Activated CD8-positive, alpha-beta memory T cell treated with anti-CD3 and anti-CD28 coated beads, Interleukin-2, amount 50 U/mL, for 1 hour (primary cell): ENCODE data around the gene TNS4.

Experiments used
- DNase-seq: peaks from one replicate; pipeline ENCODE4 v3.0.0-alpha.2; 2020; ENCODE audit errors: extremely low read depth

TNS4 gene

DNA sequence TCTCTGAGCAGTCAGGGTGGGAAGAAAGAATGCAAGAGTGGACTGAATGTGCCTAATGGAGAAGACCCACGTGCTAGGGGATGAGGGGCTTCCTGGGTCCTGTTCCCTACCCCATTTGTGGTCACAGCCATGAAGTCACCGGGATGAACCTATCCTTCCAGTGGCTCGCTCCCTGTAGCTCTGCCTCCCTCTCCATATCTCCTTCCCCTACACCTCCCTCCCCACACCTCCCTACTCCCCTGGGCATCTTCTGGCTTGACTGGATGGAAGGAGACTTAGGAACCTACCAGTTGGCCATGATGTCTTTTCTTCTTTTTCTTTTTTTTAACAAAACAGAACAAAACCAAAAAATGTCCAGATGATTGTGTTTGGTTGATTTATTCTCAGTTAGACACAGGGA is 44.1 kb downstream of the TNS4 start:
- DNase-seq = no peak

DNA sequence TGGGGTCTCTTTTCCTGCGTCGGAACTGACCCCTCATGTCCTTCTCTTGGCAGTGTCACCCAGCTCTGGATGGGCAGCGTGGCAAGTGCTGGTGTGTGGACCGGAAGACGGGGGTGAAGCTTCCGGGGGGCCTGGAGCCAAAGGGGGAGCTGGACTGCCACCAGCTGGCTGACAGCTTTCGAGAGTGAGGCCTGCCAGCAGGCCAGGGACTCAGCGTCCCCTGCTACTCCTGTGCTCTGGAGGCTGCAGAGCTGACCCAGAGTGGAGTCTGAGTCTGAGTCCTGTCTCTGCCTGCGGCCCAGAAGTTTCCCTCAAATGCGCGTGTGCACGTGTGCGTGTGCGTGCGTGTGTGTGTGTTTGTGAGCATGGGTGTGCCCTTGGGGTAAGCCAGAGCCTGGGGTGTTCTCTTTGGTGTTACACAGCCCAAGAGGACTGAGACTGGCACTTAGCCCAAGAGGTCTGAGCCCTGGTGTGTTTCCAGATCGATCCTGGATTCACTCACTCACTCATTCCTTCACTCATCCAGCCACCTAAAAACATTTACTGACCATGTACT is 44.9 kb downstream of the TNS4 start:
- DNase-seq = no peak

DNA sequence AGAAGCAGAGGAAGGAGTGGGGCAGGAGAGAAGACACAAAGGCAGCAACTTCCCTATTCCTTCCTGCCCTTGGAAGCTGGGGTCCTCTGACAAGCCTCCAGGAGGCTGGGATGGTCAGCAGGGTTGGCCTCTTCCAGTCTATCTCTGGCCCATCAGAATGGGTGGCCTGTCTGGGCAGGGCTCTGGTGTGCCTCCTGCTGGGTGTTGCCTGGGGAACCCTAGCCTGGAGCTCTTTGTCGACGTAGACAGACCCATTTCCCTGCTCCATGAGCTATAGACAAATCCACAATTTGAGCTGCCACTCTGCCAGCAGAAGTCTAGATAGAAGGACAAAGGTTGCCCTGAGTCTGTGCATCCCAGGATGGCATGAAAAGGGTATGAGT is 46.8 kb downstream of the TNS4 start:
- DNase-seq = no peak

DNA sequence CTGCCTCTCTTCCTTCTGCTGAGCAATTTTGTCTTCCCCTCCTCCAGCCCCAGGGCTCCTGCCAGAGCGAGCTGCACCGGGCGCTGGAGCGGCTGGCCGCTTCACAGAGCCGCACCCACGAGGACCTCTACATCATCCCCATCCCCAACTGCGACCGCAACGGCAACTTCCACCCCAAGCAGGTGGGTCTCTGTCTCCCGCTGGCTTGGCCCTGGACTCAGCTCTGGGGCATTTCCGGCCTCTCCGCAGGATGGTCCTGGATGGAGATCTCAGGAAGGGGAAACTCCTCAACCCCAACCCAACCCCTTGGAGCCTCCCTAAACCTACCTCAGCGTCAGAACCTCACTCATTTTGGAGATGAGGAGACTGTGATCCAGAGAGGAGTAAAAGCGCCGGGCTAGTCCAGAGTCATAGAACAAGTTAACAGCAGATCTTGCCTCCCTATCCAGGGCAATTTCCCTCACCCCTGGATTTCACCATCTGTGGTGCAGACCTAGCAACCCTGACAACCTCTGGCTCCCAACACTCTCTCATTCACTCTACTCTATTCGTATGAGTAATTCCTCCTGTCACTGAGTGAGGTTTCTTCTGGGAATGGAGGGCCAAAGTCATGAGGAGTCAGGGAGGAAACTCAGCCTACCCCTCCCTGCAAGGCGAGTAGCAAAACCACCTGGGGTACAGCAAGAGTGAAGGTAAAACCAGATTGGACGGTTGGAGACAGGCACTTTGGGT is 47.4 kb downstream of the TNS4 start:
- no peak for DNase-seq

DNA sequence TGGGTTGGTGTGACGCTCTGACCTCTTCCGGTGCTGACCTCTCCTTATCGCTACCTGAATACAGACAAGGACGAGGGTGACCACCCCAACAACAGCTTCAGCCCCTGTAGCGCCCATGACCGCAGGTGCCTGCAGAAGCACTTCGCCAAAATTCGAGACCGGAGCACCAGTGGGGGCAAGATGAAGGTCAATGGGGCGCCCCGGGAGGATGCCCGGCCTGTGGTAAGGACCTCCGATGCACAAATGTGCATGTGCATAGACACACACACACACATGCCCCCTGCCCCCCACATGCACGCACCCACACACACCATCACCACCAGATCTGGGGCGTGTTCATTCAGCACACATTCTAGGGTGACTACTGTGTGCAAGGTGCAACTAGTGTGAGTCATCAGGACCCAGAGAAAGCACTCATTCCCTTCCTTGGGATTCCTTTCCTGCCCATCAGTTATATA is 48.5 kb downstream of the TNS4 start:
- no peak for DNase-seq

DNA sequence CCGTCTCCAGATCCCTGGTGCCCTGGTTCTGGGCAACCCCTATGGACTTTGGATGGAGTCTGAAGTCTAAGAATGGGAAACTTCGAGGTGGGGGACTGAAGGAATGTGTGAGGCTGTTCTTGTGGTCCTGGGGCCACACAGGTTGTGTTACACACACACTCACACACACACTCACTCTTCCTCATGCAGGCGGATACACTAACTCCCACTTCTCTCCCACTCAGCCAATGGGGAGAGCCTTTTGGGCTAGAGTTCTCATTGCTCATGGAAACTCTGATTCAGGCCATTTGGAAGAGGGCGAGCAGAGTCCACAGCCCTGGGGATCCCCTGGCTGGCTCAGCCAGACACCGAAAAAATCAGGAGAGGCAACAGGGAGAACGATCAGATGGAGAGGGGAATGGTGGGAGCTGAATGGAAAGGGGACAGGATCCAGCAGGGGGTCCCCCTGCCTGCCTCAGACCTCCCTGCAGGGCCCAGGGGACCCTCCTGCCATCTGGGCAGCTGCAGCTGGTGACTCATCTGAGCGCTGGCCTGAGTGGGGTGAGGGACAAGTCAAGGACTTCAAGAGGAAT is 49.1 kb downstream of the TNS4 start:
- DNase-seq = no peak

DNA sequence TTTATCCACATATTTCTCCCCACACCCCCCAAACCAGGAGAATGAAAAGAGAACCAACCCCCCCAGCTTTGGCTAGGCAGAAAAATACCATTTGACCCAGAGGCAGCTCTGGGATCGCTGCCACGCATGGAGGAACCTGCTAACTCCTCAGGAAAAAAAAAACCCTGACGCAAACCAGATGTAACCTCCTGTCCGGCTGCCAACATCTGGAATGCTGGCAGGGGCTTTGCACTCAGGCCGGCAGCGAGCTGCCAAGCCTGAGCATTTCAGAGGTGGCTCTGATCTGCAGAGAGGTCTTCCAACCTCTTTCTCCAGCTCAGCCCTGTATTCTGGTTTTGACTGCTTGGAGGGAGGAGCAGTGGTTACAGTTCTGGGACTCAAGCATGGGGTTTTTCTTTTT is 50.0 kb downstream of the TNS4 start:
- DNase-seq = no peak

DNA sequence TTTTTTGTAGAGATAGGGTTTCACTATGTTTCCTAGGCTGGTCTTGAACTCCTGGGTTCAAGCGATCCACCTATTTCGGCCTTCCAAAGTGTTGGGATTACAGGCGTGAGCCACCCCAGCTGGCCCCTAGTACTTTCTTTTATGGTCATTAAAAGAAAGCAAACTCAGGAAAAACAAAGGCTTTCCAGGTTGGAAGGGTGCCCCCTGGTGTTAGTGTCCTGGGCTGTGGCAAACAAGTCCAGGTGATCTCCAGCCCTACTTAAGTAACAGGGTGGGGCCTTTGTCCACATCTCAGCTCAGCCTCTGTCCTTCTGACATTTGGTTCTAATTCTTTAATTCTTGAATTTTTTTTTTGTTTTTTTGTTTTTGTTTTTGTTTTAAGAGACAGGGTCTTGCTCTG is 51.2 kb downstream of the TNS4 start:
- no peak for DNase-seq

DNA sequence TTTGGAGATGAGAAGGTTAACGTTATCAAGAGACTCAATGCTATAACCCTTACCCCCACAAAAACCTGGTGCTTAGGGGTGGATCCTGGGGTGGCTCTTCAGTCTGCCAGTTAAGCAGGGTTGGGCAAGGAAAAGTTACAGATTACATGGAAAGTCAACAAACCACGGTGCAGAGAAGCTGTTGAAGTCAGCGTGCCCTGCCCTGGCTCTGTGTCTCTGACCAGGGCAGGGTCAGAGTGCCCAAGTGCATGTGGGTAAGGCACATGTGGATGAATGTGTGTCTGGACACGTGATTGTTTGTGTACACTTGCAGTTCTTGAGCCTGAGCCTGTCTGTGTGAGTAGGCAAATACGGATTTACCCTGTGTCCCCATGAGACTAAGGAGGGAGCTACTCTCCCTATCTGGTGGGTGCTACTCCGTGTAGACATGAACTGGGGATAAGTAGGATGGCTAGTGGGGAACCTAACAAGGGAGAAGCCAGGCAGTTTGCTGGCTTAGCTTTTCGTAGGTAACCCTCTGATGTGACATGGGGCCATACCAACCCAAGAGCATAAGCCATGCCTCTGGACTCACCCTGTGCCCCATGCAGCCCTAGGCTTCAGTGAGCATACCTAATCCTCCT is 52.7 kb downstream of the TNS4 start:
- no peak for DNase-seq

DNA sequence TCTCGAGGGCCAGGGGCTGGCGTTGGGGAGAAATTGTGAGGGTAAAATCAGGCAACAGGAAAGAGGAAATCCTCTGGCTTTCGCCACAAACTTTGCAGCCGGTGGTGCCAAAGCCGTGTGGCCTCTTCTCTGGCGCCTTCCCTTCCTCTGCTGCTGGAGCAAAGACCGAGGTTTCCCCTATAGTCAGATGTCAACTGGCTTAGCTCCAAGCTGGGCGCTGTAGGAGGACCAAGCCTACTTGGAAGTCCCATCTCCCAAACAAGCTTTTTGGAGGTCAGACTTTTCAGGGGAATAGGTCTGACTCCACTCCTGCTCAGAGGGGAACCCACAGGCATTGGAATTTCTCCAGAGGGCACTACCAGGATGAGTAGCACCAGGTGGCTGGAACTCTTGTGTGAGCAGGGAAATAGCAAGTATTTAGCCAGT is 53.2 kb downstream of the TNS4 start:
- DNase-seq = no peak

DNA sequence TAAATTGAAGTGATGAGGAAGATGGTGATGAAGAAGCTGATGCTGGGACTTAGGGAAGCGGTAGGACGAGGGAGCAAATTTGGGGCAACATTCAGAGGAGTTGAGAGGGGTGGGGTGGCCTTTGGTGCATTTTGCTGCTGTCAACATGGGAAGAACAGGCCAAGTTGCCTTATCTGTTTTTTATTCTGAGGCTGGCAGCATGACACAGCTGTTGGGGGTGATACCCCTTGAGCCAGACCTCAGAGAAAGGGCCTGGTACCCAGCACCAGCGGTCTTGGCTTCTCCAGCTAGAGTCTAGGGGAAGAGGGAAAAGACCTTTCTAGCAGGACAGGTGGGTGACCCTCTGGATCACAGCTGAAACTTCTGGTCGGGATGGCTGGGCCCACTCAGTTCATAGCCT is 53.6 kb downstream of the TNS4 start:
- DNase-seq = no peak

DNA sequence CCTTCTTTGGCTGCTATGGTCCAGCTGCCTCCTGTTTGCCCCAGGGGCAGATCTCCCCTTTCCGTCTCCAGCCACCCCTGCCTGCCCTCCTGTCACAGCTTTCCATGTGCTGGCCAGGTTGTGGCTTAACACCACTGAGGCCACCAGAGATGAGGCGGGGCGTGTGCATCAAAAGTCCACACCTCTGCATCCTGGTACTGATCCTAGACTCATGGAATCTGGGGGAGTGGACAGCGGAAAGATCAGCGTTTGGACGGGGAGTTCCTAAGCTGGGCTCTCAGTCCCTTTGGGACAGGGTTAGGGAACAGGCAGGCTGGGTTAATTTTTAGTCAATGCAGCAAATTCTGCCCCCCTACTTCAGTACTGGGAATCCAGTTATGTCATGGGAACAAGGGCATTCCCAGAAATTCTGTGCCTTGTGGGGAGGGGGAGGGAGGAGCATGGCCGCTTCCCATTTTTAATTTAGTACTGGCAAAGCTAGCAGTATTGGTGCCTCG is 54.2 kb downstream of the TNS4 start:
- no peak for DNase-seq

DNA sequence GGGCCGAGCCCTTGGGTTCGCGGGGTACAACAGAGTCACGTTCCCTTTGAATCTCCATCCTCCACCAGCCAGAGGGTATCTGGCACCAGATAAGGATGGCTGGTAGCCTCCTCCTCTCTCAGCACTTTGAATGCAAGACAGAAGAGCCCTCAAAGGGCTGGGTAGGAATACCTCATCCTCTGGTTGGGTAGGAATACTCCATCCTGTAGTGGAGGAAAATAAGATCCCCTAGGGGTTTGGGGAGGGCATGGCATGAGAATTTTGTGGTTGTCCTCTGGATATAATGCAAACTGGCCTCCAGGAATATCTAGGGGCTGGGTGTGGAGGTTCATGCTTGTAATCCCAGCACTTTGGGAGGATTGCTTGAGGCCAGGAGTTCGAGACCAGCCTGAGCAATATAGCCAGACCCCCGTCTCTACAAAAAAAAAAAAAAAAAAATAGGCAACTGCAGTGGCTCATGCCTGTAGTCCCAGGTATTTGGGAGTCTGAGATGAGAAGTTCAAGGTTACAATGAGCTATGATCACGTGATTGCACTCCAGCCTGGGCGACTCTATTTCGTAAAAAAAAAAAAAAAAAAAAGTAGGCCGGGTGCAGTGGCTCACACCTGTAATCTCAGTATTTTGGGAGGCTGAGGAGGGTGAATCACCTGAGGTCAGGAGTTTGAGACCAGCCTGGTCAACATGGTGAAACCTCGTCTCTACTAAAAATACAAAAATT is 55.5 kb downstream of the TNS4 start:
- DNase-seq = no peak

DNA sequence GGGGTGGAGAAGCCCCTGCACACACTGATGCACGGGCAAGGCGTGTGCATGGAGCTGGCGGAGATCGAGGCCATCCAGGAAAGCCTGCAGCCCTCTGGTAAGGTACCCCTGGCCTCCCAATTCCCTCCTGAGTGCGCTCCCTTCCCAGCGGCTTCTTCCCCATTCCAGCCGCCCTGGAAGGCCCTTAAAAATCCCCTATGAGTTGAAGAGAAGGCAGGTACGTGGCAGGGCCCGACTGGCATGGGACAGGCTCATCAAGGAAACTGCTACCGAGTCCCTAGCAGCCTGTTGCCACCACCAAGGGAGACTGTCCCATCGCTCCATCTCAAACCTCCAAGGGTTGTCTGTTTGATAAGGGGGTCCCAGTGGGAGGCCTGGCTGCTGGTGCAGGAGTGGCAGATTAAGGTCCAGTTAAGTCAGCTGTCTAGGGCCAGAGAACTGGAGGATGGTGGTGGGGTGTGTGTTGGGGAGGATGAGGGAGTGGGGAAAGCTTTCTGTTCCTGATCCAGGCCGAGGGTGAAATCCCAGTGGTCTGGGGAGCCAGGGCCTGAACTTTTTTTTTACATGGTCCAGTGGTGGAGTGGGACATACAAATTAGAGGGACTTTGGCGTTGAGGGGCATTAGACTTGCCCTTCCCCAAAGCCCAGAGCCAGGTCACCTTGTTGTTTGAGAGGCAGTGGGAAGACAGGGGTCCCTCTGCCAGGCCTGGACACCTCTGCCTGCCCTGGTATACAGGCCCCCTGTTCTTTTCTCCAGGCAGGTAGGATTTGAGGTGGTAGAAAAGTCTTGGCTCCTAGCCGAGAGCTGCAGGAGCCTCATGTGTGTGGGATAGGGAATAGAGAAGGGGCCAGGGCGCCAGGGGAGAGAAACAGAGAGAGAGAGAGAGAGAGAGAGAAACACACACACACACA is 57.2 kb downstream of the TNS4 start:
- DNase-seq = no peak

DNA sequence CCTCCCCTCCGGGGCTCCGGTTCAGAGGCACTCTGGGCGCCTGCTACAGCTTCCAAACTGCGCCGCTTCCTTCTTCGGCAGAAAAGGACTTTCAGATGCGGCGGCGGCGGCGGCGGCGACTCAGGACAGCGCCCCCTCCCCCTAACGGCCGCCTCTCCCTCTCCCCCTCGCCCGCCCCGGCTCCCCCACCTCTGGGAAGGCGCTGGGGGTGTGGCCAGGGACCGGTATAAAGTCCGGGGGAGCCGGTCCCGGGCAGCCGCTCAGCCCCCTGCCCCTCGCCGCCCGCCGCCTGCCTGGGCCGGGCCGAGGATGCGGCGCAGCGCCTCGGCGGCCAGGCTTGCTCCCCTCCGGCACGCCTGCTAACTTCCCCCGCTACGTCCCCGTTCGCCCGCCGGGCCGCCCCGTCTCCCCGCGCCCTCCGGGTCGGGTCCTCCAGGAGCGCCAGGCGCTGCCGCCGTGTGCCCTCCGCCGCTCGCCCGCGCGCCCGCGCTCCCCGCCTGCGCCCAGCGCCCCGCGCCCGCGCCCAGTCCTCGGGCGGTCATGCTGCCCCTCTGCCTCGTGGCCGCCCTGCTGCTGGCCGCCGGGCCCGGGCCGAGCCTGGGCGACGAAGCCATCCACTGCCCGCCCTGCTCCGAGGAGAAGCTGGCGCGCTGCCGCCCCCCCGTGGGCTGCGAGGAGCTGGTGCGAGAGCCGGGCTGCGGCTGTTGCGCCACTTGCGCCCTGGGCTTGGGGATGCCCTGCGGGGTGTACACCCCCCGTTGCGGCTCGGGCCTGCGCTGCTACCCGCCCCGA is 58.0 kb downstream of the TNS4 start, which contains the start of gene IGFBP4:
IGFBP4 (plus strand) TSS at position 255 of the 792 bp plus-strand sequence; CDS start at position 541, 286 bp downstream.
- DNase-seq = peak; percentile 33

DNA sequence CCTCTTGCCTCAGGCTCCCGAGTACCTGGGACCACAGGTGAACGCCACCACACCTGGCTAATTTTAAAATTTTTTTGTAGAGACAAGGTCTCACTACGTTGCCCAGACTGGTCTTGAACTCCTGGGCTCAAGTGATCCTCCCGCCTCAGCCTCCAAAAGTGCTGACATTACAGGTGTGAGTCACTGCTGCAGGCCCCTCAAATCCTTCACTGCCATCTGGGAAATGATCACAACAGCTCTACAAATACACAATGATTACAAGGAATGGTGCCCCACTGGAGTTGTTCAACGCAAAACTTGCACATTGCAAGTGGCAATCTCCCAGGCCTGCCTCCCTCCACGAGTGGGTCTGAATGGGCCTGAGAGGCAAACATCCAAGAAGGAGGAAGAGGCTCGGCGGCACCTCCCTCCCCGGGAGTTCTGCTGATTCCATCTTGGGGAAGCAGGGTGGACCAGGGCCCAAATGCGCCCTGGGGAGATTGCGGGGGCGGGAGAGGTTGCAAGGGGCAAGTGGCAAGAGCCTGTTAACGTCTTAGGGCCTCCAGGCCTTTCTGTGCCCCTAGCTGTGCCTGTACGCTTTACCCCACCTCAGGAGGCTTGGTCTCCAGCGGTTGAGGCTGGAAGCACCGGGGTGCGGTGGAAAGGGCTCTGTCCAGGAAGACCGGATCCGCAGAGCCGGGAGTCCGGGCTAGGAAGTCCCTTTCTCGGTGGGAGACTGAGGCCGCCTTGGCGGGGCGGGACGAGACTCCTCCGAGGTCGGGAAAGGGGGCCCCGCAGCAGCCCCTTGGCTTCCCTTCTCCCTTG is 58.8 kb downstream of the TNS4 start:
- DNase-seq = no peak

DNA sequence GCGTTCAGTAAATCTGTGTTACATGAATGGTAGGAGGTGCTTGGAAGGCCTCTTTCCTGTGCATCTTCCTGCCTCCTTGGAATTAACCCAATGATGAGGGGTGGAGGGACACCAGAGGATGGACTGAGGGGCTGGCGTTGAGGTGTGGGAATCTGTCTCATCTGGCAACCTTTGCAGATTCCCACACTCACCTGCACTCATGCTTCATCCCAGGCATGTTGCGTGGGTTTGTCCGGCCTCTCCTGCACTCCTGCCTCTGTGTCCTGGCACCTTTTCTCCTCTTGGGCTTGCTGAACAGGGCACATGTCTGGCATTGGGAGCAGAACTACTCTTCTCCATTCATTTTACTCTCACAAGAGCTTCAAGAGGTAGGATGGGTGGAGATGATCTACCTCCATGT is 61.3 kb downstream of the TNS4 start:
- DNase-seq = no peak

DNA sequence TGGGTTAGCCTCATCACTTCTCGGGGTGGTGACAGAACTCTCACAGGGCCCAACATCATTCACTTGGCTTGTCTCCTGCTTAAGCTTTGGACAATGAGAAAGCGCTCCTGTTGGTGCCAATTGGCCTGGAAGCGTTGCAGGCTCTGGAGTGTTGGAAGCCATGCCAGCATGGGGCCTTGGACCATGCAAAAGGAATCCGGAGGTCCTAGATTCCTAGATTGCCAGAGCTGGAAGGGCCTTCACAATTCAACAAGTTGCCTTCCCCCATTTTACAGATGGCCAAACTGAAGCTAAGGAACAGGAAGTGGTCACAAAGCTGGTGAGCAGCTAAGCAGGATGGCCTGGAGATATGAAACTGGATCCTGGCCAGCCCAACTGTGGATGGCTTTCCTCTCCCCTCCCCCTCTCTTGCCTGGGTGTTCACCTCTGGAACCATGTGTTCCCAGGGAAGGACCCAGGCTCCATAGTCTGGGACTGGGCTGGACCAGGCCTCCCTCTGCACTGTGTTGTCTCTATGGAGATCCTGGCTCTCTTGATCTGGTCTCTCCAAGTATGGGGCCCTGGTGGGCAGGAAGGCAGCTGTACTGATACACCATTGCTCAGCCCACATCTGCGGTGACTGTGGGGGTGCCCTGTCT is 64.2 kb downstream of the TNS4 start:
- no peak for DNase-seq

DNA sequence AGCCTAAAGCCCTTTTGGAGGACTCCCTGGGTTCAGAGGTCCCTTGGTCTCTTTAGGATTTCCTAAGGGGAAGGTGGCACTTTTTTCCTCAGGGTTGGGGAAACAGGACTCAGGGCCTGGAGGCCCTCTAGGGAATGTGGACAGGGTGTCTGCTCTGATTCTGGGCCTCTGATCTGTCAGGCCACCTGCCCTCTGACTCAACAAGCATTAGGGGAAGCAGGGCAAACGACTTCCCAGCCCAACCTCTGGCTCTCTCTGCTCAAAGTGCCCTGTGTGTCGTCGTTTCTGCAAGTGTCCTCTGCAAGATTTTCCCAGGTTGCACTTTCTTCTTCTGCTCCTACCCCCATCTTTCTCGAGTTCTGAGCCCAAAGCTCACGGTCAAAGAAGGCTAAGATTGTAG is 64.8 kb downstream of the TNS4 start:
- no peak for DNase-seq
